ENCODE measurements around the gene RDH5.

RDH5 gene, protein sequence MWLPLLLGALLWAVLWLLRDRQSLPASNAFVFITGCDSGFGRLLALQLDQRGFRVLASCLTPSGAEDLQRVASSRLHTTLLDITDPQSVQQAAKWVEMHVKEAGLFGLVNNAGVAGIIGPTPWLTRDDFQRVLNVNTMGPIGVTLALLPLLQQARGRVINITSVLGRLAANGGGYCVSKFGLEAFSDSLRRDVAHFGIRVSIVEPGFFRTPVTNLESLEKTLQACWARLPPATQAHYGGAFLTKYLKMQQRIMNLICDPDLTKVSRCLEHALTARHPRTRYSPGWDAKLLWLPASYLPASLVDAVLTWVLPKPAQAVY

DNA sequence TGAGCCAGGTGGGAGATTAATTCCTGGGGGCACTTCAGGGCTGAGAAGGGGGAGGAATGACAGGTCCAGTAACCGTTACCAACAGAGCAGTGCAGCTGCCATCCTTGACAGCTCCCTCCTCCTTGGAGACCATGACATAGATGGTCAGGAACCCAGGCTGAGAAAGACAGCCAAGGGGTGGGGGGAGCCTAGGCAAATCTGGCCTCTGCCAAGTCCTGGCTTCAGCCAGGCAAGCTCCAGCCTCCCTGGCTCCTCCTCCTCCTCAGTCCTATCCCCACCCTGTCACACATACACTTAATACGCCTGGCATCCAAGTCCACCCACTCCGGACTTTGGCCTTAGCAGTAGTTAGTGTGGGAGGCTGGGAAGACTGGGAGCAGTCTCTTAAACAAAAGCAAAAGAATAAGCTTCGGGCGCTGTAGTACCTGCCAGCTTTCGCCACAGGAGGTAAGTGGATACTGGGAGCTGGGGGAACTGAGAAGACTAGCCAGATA lies at the start of gene RDH5:
Gene RDH5 (plus strand): TSS at position 323 of the 494 bp plus-strand sequence. CDS start 792 bp downstream, outside the sequence.
- DNase-seq, result no peak

GRCh38 chr12:55671746-55672145 lies 48.4 kb upstream of the RDH5 start:
- no peak for DNase-seq

DNA sequence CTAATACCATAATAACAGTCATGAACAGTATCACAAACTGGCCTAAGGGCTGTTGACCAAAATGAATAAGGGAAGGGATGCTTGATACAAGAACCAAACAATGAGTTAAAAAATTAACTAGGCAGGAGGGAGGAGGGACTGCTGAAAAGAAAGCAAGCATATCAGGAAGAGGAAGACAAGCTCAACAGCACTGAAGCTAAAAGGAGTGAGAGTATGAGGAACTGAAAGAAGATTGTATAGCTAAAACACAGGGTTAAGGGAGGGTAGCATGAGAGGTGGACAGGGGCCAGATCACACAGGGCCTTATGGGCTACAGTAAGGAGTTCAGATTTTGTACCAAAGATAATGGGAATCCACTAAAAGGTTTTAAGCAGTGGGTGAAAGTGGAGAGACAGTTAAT lies 46.6 kb upstream of the RDH5 start:
- no peak for DNase-seq

DNA sequence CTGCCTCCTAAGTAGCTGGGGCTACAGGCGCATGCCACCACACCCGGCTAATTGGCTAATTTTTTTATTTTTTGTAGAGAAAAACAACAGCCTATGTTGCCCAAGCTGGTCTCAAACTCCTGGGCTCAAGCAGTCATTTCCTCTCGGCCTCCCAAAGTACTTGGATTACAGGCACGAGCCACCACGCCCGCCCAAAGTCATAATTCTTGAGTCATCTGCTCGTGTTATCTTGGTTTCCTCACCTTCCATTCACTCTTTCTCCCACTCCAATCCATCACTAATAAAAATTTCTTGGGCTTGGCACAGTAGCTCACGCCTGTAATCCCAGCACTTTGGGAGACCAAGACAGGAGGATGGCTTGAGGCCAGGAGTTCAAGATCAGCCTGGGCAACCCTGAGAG lies 44.5 kb upstream of the RDH5 start:
- DNase-seq, result no peak

- no peak for DNase-seq
Observed at GRCh38 chr12:55676707-55677106, 43.5 kb upstream of the RDH5 start.

DNA sequence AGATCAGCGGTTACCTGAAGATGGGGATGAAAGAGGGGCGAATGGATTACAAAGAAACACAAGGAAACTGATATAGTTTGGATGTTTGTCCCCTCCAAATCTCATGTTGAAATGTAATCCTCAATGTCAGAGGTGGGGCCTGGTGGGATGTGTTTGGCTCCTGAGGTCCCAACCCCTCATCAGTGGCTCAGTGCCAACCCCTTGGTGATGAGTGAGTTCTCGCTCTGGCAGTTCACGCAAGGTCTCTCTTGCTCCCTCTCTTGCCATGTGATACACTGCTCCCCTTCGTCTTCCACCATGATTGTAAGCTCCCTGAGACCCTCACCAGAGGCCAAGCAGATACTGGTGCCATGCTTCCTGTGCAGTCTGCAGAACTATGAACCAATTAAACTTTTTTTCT lies 40.5 kb upstream of the RDH5 start:
- DNase-seq, result no peak

DNA sequence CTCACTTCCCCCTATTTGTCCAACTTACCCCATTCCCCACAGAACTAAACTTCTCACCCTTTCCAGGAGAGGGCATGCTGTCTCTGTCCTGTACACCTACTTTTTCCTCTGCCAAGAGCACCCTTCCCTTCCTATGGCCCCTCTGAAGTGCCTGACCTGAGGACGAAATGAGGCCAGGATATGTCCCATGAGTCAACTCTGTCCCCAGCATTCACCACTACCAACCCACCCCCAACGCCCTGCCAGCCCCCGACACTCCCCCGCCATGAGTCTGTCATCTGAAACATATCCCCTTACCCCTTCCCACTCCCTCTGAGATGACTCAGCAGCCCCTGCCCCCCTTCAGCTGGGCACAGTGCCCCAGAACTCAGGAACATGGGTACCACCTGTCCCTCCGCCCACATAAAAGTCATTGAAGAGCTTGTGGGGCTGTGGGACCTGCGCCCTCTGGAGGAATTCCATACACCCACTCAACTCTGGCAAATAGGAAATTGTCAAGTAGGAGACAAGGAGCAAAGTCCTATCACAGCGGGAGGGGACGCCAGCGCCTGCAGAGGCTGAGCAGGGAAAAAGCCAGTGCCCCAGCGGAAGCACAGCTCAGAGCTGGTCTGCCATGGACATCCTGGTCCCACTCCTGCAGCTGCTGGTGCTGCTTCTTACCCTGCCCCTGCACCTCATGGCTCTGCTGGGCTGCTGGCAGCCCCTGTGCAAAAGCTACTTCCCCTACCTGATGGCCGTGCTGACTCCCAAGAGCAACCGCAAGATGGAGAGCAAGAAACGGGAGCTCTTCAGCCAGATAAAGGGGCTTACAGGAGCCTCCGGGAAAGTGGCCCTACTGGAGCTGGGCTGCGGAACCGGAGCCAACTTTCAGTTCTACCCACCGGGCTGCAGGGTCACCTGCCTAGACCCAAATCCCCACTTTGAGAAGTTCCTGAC lies 38.8 kb upstream of the RDH5 start:
- DNase-seq, result no peak

DNA sequence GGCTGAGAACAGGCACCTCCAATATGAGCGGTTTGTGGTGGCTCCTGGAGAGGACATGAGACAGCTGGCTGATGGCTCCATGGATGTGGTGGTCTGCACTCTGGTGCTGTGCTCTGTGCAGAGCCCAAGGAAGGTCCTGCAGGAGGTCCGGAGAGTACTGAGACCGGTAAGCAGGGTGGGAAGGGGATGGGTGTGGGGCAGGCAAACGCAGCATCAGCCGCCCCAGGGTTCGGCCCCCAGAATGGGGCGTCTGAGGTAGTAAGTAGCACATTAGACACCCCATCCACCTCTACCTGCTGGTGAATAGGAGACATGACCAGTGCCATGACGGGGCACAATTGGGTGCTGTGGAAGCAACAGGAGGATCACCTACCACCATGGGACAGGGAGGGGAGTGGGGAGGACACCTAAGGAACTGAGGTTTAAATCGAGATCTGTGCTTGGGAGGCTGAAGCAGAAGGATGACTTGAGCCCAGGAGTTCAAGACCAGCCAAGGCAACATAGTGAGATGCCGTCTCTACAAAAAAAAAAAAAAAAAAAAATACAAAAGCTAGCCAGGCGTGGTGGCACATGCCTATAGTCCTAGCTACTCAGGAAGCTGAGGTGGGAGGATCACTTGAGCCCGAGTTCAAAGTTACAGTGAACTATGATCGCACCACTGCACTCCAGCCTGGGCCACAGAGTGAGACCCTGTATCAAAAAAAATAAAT lies 38.0 kb upstream of the RDH5 start:
- no peak for DNase-seq

GRCh38 chr12:55683676-55684075 lies 36.5 kb upstream of the RDH5 start:
- DNase-seq, result no peak

- DNase-seq, result no peak
Observed at GRCh38 chr12:55684761-55685370, 35.3 kb upstream of the RDH5 start.

GRCh38 chr12:55685671-55686070 lies 34.5 kb upstream of the RDH5 start:
- no peak for DNase-seq

DNA sequence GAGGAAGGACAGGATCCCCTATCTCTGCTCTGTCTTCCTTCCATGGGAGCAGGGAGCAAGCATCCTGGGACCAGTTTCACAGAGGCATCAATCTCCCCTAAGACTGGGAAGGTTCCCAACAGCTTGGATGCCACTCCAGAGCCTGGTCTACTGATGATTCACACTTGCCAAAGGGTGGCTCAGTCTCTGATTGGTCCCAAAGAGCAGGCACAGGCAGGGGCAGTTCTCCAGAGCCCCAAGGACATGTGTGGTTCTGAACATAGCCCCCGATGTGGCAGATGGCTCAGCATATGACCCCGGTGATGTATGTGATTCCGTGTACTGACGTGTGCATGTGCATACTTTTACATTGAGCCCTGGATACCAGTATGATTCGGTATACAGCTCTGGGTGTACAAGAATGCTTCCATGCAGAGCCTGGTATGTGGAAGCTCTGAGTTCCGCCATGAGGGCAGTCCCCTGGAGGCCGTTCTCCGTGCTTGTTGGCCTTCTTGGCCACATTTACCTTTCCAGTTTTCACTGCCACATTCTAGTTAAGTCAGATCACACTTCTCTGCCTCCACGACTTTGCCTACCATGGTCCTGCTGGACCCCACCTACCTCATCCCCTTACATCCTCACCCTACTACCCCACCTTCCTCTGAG lies 33.7 kb upstream of the RDH5 start:
- DNase-seq, result no peak

DNA sequence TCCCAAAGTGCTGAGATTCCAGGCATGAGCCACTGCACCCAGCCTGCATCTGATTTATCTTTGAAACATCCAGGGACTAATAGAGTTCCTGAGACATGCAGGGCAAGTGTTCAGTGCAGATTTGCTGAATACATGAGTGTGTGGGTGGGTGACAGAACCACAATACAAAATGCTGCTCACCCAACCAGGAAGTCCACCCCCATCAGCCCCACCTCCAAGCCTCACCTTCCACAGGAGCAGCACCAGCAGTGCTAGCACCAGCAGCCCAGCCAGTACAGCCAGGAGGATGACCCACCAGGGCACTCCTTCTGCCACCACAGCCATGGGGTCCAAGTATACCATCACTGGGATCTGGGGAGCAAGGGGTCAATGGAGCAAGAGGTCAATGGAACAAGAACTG lies 32.4 kb upstream of the RDH5 start:
- DNase-seq, result peak; percentile 32

DNA sequence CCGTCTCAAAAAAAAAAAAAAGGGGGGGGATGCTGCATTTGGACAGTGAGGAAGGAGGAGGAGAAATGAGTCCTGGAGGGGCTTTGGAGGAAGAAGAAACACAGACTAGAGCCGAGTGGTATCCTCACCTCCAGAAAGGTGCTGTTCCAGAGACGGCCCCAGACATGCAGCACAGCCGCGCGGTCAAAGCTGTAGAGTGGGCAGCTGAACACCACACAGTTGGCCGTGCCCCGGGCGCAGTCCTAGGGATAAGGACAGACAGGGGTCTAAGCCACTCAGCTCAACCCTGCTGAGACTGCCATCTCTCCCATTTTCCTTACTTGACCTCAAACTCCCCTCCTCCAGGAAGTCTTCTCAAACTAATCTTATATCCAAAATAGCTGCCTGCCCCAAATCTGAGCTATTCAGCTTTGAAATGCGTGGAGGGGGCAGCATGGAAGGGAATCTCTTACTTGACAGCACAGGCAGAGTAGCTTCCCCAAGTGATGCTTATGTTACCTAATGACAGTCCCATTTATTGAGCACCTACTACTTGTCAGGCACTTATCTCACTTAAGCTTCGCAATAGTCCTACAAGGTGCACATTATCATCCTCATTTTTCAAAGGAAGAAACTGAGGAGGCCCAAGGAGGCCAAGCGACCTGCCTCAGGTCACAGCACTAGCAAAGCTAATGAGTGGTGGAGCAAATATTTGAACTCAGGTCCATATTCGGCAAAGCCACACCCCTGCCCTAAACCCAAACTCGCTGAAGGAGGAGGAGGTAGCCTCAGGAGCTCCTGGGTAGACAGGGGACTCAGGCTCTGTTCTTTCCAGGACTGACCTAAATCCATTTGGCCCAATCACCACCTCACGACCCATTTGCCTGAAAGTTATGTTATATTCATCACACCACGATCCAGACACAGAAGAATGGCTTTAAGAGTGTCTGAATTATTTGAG lies 31.2 kb upstream of the RDH5 start:
- DNase-seq, result no peak

- no peak for DNase-seq
Observed at GRCh38 chr12:55692631-55693322, 27.4 kb upstream of the RDH5 start.

- DNase-seq, result no peak
Observed at GRCh38 chr12:55693323-55694187, 26.6 kb upstream of the RDH5 start.

GRCh38 chr12:55694188-55694515 lies 26.0 kb upstream of the RDH5 start:
- no peak for DNase-seq

DNA sequence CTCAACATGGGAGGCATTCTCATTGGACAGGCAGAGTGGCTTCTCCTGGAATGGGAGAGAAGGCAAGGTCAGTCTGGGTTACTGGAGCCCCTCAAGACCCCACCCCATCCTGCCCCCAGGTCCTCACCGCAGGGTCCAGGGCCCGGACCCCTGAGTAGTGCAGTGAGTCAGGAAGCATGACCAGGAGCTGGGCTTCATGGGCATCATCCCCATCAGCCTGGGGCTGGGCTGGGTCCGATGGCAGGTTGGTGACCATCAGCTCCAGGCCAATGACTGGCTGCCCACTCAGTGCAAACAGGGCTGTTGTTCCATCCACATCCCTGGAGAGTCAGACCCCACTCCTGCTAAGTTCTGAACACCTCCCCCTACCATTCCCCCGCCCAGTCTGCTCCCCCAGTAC lies 25.5 kb upstream of the RDH5 start:
- DNase-seq, result no peak

GRCh38 chr12:55695349-55695748 lies 24.8 kb upstream of the RDH5 start:
- no peak for DNase-seq

DNA sequence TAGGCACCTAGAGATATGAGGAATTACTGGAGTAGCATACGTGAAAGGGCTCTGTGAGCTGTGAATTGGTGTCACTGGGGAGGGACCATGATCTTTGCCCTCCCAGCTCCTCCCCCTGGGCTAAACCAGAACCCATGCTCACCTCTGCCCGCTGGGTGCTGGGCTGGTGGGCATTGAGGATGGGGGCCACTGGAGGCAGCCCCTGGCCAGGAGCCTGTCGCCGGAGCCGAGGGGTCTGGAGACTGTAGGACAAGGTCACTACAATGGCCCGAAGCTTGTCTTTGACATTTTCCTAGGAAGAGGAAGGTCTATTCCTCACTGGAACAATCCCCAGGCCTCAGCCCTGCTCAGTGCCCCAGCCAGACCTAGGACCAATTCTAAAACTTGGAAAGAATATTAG lies 24.1 kb upstream of the RDH5 start:
- DNase-seq, result no peak

Measured in stimulated activated naive CD4-positive, alpha-beta T cell treated with Interleukin-2 at 50 U/mL for 16 hours (primary cell).